Caco-2 (cell line): ENCODE results near the gene PBRM1. TPM values are rescaled to one million over a fixed set of nuclear protein-coding genes. Genes with fewer than 3 reads are reported as not detected.

Experiments used
- BruUV-seq: library from RNA; stranded (reverse); fragments of 400-500 nt; replicated peaks from 2 replicates; lab custom pipeline; 2021; lab: Mats Ljungman, UMichigan
- CTCF ChIA-PET: fragments of 300-600 bp; sonication (Branson Sonifier 250); formaldehyde crosslinking; loops from one replicate; lab custom pipeline; 2022; ENCODE audit warnings: antibody characterized with exemption; lab: Charles Lee
- POLR2A ChIA-PET: fragments of 300-600 bp; sonication (Branson Sonifier 250); formaldehyde crosslinking; loops from one replicate; lab custom pipeline; 2022; ENCODE audit warnings: antibody characterized with exemption; lab: Charles Lee
- DNase-seq, 2 experiments: peaks; one replicate each; pipeline versions ENCODE4 v3.0.0 to v3.0.0-alpha.2; 2020 to 2022
- H3K27me3 ChIP-seq: replicated peaks from 2 replicates; pipeline ENCODE4 v1.6.0; 2011; ENCODE audit warnings: low read length; ENCODE audit not compliant: control insufficient read depth, insufficient read depth
- H3K36me3 ChIP-seq: 2 replicates; pipeline ENCODE4 v1.5.1; 2011; ENCODE audit warnings: low read length; ENCODE audit not compliant: control insufficient read depth, insufficient read depth
- H3K4me1 ChIP-seq: fragments of 250-450 bp; sonication (Bioruptor Pico); 2 replicates; pipeline ENCODE4 v1.5.1; 2020; ENCODE audit warnings: mild to moderate bottlenecking
- H3K4me3 ChIP-seq: 2 replicates; pipeline ENCODE4 v1.5.1; 2011; ENCODE audit warnings: low read depth, mild to moderate bottlenecking, control low read depth, low read length
- H3K9me3 ChIP-seq: fragments of 250-450 bp; sonication (Bioruptor Pico); 2 replicates; pipeline ENCODE4 v1.5.1; 2020; ENCODE audit warnings: mild to moderate bottlenecking, moderate library complexity
- H3K27ac Mint-ChIP-seq: one replicate; pipeline ENCODE4 v1.8.0; 2022; ENCODE audit warnings: mixed read lengths; ENCODE audit not compliant: unreplicated experiment
- H3K27me3 Mint-ChIP-seq: one replicate; pipeline ENCODE4 v1.8.0; 2022; ENCODE audit warnings: mixed read lengths; ENCODE audit not compliant: insufficient read depth, unreplicated experiment
- H3K36me3 Mint-ChIP-seq: one replicate; pipeline ENCODE4 v1.8.0; 2022; ENCODE audit warnings: mild to moderate bottlenecking, mixed read lengths; ENCODE audit not compliant: insufficient read depth, unreplicated experiment
- H3K4me1 Mint-ChIP-seq: one replicate; pipeline ENCODE4 v1.8.0; 2022; ENCODE audit warnings: low read depth, mixed read lengths; ENCODE audit not compliant: unreplicated experiment
- H3K4me3 Mint-ChIP-seq: one replicate; pipeline ENCODE4 v1.8.0; 2022; ENCODE audit warnings: mild to moderate bottlenecking, moderate library complexity, mixed read lengths; ENCODE audit not compliant: unreplicated experiment
- H3K9me3 Mint-ChIP-seq: one replicate; pipeline ENCODE4 v1.8.0; 2022; ENCODE audit warnings: mixed read lengths; ENCODE audit not compliant: unreplicated experiment
- intact Hi-C: fragments of 100-400 bp; cut with micrococcal nuclease; formaldehyde crosslinking; loops from one replicate; pipeline ENCODE4 v1.10.0; 2022; ENCODE audit not compliant: unreplicated experiment
- total RNA-seq: library from RNA; stranded (reverse); gene quantifications from 2 replicates; pipeline ENCODE4 v1.2.3, GENCODE V29; 2022
- TF ChIP-seq, protein P1 (sequence below), 2 experiments: fragments of 200-600 bp in 1 of 2; IDR thresholded peaks; 1 replicate in 1 of 2; 2 replicates in 1 of 2; pipeline versions ENCODE4 v1.5.1 to v1.8.0; 2011 to 2022; ENCODE audit warnings: antibody characterized with exemption in 1 of 2, control low read depth in 1 of 2, inconsistent platforms in 1 of 2, low read depth in 1 of 2, low read length in 1 of 2, mild to moderate bottlenecking in 1 of 2, moderate library complexity in 1 of 2; ENCODE audit not compliant: insufficient read depth in 1 of 2, severe bottlenecking in 1 of 2, unreplicated experiment in 1 of 2

Gene PBRM1
- total RNA-seq, 1 experiment from 2014 or later, result 50.7 TPM

DNA sequence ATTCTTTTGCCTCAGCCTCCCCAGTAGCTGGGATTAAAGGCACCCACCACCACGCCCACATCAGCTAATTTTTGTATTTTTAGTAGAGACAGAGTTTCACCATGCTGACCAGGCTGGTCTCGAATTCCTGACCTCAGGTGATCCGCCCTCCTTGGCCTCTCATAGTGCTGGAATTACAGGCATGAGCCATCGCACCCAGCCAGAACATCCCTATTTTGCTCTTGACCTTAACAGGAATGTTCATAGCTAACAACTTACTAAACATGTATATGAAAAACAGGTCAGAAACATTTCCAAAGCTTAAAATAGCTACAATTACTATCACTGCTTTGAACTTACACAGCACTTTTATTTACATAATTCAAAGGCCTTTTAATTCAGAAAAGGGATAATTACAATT, 115.6 kb downstream of the PBRM1 start:
- Histone ChIP-seq H3K27me3 (no peaks in the 10 kb centered on the region), H3K4me1 (no peaks in the 10 kb centered on the region), H3K36me3 (no peaks in the 10 kb centered on the region), H3K9me3 (no peaks in the 10 kb centered on the region), H3K4me3 (no peak overlapping the region)
- POLR2A ChIA-PET, result interaction anchor here (0.6 kb wide), 1 partner anchor 34 kb away, joined by 4 read pairs; the partner anchor contains the start of gene UQCC5
- CTCF ChIA-PET, result no interaction called here
- H3K4me1 Mint-ChIP-seq, result no peaks in the 10 kb centered on the region
- DNase-seq, result no peak
- intact Hi-C loops, result no loop called here
- no peak overlapping the region for H3K4me3 Mint-ChIP-seq
- no peaks in the 10 kb centered on the region for H3K9me3 Mint-ChIP-seq
- H3K27ac Mint-ChIP-seq, result no peak overlapping the region
- peaks cover 45% of the 10 kb centered on the region for H3K36me3 Mint-ChIP-seq
- BruUV-seq, result no TSS peak
- no peaks in the 10 kb centered on the region for H3K27me3 Mint-ChIP-seq
- TF ChIP-seq, protein P1, sequence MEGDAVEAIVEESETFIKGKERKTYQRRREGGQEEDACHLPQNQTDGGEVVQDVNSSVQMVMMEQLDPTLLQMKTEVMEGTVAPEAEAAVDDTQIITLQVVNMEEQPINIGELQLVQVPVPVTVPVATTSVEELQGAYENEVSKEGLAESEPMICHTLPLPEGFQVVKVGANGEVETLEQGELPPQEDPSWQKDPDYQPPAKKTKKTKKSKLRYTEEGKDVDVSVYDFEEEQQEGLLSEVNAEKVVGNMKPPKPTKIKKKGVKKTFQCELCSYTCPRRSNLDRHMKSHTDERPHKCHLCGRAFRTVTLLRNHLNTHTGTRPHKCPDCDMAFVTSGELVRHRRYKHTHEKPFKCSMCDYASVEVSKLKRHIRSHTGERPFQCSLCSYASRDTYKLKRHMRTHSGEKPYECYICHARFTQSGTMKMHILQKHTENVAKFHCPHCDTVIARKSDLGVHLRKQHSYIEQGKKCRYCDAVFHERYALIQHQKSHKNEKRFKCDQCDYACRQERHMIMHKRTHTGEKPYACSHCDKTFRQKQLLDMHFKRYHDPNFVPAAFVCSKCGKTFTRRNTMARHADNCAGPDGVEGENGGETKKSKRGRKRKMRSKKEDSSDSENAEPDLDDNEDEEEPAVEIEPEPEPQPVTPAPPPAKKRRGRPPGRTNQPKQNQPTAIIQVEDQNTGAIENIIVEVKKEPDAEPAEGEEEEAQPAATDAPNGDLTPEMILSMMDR (IDR thresholded peaks at IDR 0.05; ENCODE audit: insufficient read depth in 1 of 2, low read depth in 1 of 2, low read length in 1 of 2, severe bottlenecking in 1 of 2, unreplicated experiment in 1 of 2), result no peak

DNA sequence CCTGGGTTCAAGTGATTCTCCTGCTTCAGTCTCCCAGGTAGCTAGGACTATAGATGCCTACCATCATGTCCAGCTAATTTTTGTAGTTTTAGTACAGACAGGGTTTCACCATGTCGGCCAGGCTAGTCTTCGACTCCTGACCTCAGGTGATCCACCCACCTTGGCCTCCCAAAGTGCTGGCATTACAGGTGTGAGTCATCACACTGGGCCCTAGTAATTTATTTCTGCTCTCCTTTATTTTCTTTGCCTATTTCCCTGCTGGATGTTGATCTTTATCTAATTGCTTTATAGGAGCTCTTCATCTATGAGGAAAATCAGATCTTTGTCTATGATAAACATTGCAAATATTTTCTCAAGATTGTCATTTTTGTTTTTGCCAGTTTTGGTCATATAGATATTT, 117.6 kb downstream of the PBRM1 start:
- intact Hi-C loops, result no loop called here
- H3K27me3 ChIP-seq, result no peaks in the 10 kb centered on the region
- H3K4me3 Mint-ChIP-seq, result no peak overlapping the region
- ChIA-PET CTCF (no interaction called here), POLR2A (no interaction called here)
- peaks cover 43% of the 10 kb centered on the region for H3K36me3 Mint-ChIP-seq
- H3K4me3 ChIP-seq, result no peak overlapping the region
- H3K9me3 ChIP-seq, result no peaks in the 10 kb centered on the region
- no TSS peak for BruUV-seq
- H3K27me3 Mint-ChIP-seq, result no peaks in the 10 kb centered on the region
- H3K4me1 Mint-ChIP-seq, result no peaks in the 10 kb centered on the region
- H3K9me3 Mint-ChIP-seq, result no peaks in the 10 kb centered on the region
- DNase-seq, result no peak
- H3K27ac Mint-ChIP-seq, result no peak overlapping the region
- H3K36me3 ChIP-seq, result no peaks in the 10 kb centered on the region
- no peaks in the 10 kb centered on the region for H3K4me1 ChIP-seq
- TF ChIP-seq, protein P1 (IDR thresholded peaks at IDR 0.05; ENCODE audit: insufficient read depth in 1 of 2, low read depth in 1 of 2, low read length in 1 of 2, severe bottlenecking in 1 of 2, unreplicated experiment in 1 of 2), result no peak

DNA sequence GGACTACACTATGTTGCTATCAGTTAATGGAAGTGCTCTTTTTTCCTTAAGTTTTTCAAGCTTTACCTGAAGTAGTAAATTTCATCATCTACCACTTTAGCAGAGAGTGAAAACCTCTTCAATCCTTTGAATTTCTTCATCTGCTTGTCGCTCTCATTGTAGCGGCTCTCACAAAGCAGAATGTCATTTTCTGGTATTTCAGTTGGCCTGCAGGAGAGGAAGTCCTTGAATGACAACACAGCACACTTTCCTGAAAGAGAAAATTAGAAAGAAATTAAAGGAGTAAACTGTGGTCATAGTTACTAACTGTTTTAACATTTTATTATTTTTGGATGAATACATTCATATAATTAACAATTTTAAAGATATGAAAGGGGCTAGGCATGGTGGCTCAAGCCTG, 121.7 kb downstream of the PBRM1 start:
- POLR2A ChIA-PET, result no interaction called here
- no TSS peak for BruUV-seq

More for the DNA sequence above, 121.7 kb downstream of the PBRM1 start:
- Histone ChIP-seq H3K9me3 (no peaks in the 10 kb centered on the region), H3K4me3 (no peak overlapping the region), H3K36me3 (peaks cover 2% of the 10 kb centered on the region), H3K4me1 (no peaks in the 10 kb centered on the region), H3K27me3 (no peaks in the 10 kb centered on the region)
- no peaks in the 10 kb centered on the region for H3K9me3 Mint-ChIP-seq
- no peaks in the 10 kb centered on the region for H3K4me1 Mint-ChIP-seq
- CTCF ChIA-PET, result no interaction called here
- no peak for DNase-seq
- H3K4me3 Mint-ChIP-seq, result no peak overlapping the region
- peaks cover 53% of the 10 kb centered on the region for H3K36me3 Mint-ChIP-seq
- intact Hi-C loops, result no loop called here
- TF ChIP-seq, protein P1 (IDR thresholded peaks at IDR 0.05; ENCODE audit: insufficient read depth in 1 of 2, low read depth in 1 of 2, low read length in 1 of 2, severe bottlenecking in 1 of 2, unreplicated experiment in 1 of 2), result no peak
- H3K27ac Mint-ChIP-seq, result no peak overlapping the region
- no peaks in the 10 kb centered on the region for H3K27me3 Mint-ChIP-seq
